Liver (tissue), 2 donors: ENCODE results near the gene UQCRH.

Source experiments
- TF ChIP-seq, protein P1 (sequence below): fragments of 150-350 bp; IDR thresholded peaks from 2 replicates; pipeline ENCODE4 v1.5.1; 2017; ENCODE audit warnings: improper control_type of control experiment, low read depth, low read length; ENCODE audit not compliant: missing input control
- TF ChIP-seq, protein P2 (sequence below): IDR thresholded peaks from 2 replicates; pipeline ENCODE4 v1.6.1; 2016; ENCODE audit warnings: antibody characterized with exemption, mild to moderate bottlenecking
- donor health status: healthy.

DNA sequence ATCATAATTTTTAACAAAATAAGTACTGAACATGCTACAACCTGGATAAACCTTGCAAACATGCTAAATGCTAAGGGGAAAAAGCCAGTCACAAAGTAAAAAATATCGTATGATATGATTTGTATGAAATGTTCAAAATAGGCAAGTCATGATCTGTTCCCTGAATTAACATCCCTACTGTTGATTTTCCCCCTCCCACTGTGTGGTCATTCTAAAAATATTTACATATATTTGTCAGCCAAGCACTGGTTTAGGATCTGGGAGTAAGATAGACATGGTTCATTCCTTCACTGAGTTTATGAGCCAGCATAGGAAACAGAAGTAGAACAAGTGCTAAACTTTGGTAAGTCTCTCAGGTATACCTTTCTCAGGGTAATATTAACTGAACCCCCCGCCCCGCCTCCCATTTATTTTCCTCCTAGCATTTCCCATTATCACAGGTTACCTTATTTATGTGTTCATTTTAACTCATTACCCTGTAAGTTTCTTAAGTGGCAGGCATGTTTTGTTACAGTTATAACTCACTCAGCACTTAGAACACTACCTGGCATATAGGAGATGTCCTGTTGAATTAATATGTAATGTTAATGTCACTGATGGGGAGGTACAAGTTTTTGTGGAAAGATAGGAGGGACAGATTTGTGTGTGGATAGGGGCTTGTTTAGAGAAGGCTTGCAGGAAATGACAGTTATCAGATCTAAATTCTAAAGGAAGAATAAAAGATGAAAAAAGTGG lies 12.3 kb downstream of the UQCRH start:
- TF ChIP-seq, protein P1, sequence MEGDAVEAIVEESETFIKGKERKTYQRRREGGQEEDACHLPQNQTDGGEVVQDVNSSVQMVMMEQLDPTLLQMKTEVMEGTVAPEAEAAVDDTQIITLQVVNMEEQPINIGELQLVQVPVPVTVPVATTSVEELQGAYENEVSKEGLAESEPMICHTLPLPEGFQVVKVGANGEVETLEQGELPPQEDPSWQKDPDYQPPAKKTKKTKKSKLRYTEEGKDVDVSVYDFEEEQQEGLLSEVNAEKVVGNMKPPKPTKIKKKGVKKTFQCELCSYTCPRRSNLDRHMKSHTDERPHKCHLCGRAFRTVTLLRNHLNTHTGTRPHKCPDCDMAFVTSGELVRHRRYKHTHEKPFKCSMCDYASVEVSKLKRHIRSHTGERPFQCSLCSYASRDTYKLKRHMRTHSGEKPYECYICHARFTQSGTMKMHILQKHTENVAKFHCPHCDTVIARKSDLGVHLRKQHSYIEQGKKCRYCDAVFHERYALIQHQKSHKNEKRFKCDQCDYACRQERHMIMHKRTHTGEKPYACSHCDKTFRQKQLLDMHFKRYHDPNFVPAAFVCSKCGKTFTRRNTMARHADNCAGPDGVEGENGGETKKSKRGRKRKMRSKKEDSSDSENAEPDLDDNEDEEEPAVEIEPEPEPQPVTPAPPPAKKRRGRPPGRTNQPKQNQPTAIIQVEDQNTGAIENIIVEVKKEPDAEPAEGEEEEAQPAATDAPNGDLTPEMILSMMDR = no peak
- TF ChIP-seq, protein P2, sequence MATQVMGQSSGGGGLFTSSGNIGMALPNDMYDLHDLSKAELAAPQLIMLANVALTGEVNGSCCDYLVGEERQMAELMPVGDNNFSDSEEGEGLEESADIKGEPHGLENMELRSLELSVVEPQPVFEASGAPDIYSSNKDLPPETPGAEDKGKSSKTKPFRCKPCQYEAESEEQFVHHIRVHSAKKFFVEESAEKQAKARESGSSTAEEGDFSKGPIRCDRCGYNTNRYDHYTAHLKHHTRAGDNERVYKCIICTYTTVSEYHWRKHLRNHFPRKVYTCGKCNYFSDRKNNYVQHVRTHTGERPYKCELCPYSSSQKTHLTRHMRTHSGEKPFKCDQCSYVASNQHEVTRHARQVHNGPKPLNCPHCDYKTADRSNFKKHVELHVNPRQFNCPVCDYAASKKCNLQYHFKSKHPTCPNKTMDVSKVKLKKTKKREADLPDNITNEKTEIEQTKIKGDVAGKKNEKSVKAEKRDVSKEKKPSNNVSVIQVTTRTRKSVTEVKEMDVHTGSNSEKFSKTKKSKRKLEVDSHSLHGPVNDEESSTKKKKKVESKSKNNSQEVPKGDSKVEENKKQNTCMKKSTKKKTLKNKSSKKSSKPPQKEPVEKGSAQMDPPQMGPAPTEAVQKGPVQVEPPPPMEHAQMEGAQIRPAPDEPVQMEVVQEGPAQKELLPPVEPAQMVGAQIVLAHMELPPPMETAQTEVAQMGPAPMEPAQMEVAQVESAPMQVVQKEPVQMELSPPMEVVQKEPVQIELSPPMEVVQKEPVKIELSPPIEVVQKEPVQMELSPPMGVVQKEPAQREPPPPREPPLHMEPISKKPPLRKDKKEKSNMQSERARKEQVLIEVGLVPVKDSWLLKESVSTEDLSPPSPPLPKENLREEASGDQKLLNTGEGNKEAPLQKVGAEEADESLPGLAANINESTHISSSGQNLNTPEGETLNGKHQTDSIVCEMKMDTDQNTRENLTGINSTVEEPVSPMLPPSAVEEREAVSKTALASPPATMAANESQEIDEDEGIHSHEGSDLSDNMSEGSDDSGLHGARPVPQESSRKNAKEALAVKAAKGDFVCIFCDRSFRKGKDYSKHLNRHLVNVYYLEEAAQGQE = no peak
